OCI-LY7 (cell line): Measurements from ENCODE around the gene NR2E1. TPM values are rescaled to one million over a fixed set of nuclear protein-coding genes. Genes with fewer than 3 reads are reported as not detected.

ENCODE experiments used
- BruUV-seq: library from RNA; stranded (reverse); fragments of 400-500 nt; replicated peaks from 2 replicates; lab custom pipeline; 2021; lab: Mats Ljungman, UMichigan
- CTCF ChIA-PET: fragments of 300-600 bp; sonication (Branson Sonifier 250); formaldehyde crosslinking; loops from one replicate; lab custom pipeline; 2022; ENCODE audit warnings: antibody characterized with exemption; ENCODE audit not compliant: unreplicated experiment; lab: Charles Lee
- POLR2A ChIA-PET: fragments of 300-600 bp; sonication (Branson Sonifier 250); formaldehyde crosslinking; loops from one replicate; lab custom pipeline; 2022; ENCODE audit warnings: antibody characterized with exemption; lab: Charles Lee
- DNase-seq: peaks from one replicate; pipeline ENCODE4 v3.0.0-alpha.2; 2015; ENCODE audit warnings: low spot score
- H2AFZ ChIP-seq: fragments of 200-600 bp; sonication (generic), shearing (Covaris generic); 2 replicates; pipeline ENCODE4 v1.6.1; 2014; ENCODE audit warnings: mild to moderate bottlenecking, antibody characterized with exemption, low read length, moderate library complexity
- H3K27ac ChIP-seq: fragments of 200-600 bp; sonication (generic); 2 replicates; pipeline ENCODE4 v1.5.1; 2014; ENCODE audit warnings: mixed run types, low read depth, mild to moderate bottlenecking, moderate library complexity, low read length, inconsistent platforms; ENCODE audit not compliant: poor library complexity, severe bottlenecking
- H3K36me3 ChIP-seq: fragments of 200-600 bp; sonication (generic); 2 replicates; pipeline ENCODE4 v1.6.1; 2014; ENCODE audit warnings: mild to moderate bottlenecking, antibody characterized with exemption, low read length, moderate library complexity, mixed read lengths; ENCODE audit not compliant: insufficient read depth
- H3K4me1 ChIP-seq: fragments of 200-600 bp; sonication (generic); 2 replicates; pipeline ENCODE4 v1.5.1; 2014; ENCODE audit warnings: mild to moderate bottlenecking, low read length; ENCODE audit not compliant: insufficient read depth, poor library complexity, severe bottlenecking
- H3K4me2 ChIP-seq: fragments of 200-600 bp; sonication (generic); 2 replicates; pipeline ENCODE4 v1.6.1; 2014; ENCODE audit warnings: mild to moderate bottlenecking, low read length
- H3K4me3 ChIP-seq: fragments of 200-600 bp; sonication (generic); 2 replicates; pipeline ENCODE4 v1.5.1; 2014; ENCODE audit warnings: mild to moderate bottlenecking, low read depth, low read length; ENCODE audit not compliant: poor library complexity, severe bottlenecking
- H3K79me2 ChIP-seq: fragments of 200-600 bp; sonication (generic); 2 replicates; pipeline ENCODE4 v1.6.1; 2016; ENCODE audit warnings: low read depth, mild to moderate bottlenecking, low read length, moderate library complexity, mixed read lengths; ENCODE audit not compliant: insufficient read depth
- H3K9me2 ChIP-seq: fragments of 200-600 bp; sonication (generic); 2 replicates; pipeline ENCODE4 v1.6.1; 2016; ENCODE audit warnings: mild to moderate bottlenecking, low read length, mixed read lengths; ENCODE audit not compliant: insufficient read depth
- H3K9me3 ChIP-seq: fragments of 200-600 bp; sonication (generic); 2 replicates; pipeline ENCODE4 v1.6.1; 2014; ENCODE audit warnings: mild to moderate bottlenecking, mixed run types, low read length, mixed read lengths
- H4K20me1 ChIP-seq: fragments of 200-600 bp; sonication (generic); 2 replicates; pipeline ENCODE4 v1.6.1; 2014; ENCODE audit warnings: mild to moderate bottlenecking, antibody characterized with exemption, low read length, moderate library complexity, mixed read lengths; ENCODE audit not compliant: insufficient read depth
- CTCF ChIP-seq: fragments of 200-600 bp; sonication (generic); conservative IDR thresholded peaks from 2 replicates; pipeline ENCODE4 v1.5.1; 2014; ENCODE audit warnings: mild to moderate bottlenecking, antibody characterized with exemption, low read length, moderate library complexity, mixed read lengths
- EZH2phosphoT487 ChIP-seq: fragments of 200-600 bp; sonication (generic); IDR thresholded peaks from 2 replicates; pipeline ENCODE4 v1.6.1; 2018; ENCODE audit warnings: low read depth, borderline replicate concordance, mild to moderate bottlenecking, mixed run types, antibody characterized with exemption, low read length, moderate library complexity, mixed read lengths
- intact Hi-C: fragments of 100-400 bp; cut with micrococcal nuclease; formaldehyde crosslinking; loops from one replicate; pipeline ENCODE4 v1.10.0; 2022; ENCODE audit not compliant: unreplicated experiment
- total RNA-seq, 2 experiments: library from RNA; depleted of rRNA in 1 of 2; stranded (reverse); fragments of >200 nt in 1 of 2; shearing (Covaris generic) in 1 of 2; gene quantifications; 2 replicates each; pipeline ENCODE4 v1.2.3, GENCODE V29; 2014 to 2022

The NR2E1 gene
- total RNA-seq, 2 experiments from 2014 or later = not detected

- no peak for TF ChIP-seq CTCF
- TF ChIP-seq EZH2phosphoT487 = peak; percentile 78; the same call in 1 of the 2 replicates
- no peak overlapping the region for H3K27ac ChIP-seq
- peak overlapping the region; percentile 51 for H3K4me3 ChIP-seq
- peak overlapping the region; percentile 73 for H3K4me2 ChIP-seq
- H3K9me3 ChIP-seq = no peaks in the 10 kb centered on the region
- no peaks in the 10 kb centered on the region for H3K79me2 ChIP-seq
- DNase-seq = no peak
- no peaks in the 10 kb centered on the region for H3K36me3 ChIP-seq
- CTCF ChIA-PET = no interaction called here
- H3K4me1 ChIP-seq = peaks cover 5% of the 10 kb centered on the region
- no peak overlapping the region for H2AFZ ChIP-seq
- POLR2A ChIA-PET = no interaction called here
- no TSS peak for BruUV-seq
- H3K9me2 ChIP-seq = no peaks in the 10 kb centered on the region
- intact Hi-C loops = no loop called here
- H4K20me1 ChIP-seq = no peaks in the 10 kb centered on the region
These were observed 48.1 kb upstream of the NR2E1 start for GRCh38 chr6:108117427-108118358.

- TF ChIP-seq EZH2phosphoT487 = no peak
- TF ChIP-seq CTCF = no peak
- ChIA-PET POLR2A (no interaction called here), CTCF (no interaction called here)
- no TSS peak for BruUV-seq
- Histone ChIP-seq H3K79me2 (no peaks in the 10 kb centered on the region), H3K4me3 (peak overlapping the region; percentile 51), H3K27ac (no peak overlapping the region), H3K36me3 (no peaks in the 10 kb centered on the region), H3K4me2 (peak overlapping the region; percentile 73; the same call in 1 of the 2 replicates), H4K20me1 (no peaks in the 10 kb centered on the region), H3K4me1 (peaks cover 5% of the 10 kb centered on the region), H3K9me3 (no peaks in the 10 kb centered on the region), H2AFZ (no peak overlapping the region), H3K9me2 (no peaks in the 10 kb centered on the region)
- intact Hi-C loops = no loop called here
- no peak for DNase-seq
These were observed 47.5 kb upstream of the NR2E1 start for GRCh38 chr6:108118359-108118724.
